Fibroblast of upper back skin (primary cell): ENCODE measurements around the gene DLGAP1.

Source experiments
- DNase-seq: peaks from one replicate; pipeline ENCODE4 v3.0.0-alpha.2; 2013

Gene DLGAP1

GRCh38 chr18:3799515-3799914, 655.6 kb downstream of the DLGAP1 start:
- DNase-seq, result no peak

- no peak for DNase-seq
These were observed 657.1 kb downstream of the DLGAP1 start for GRCh38 chr18:3798032-3798431.

- no peak for DNase-seq
These were observed 658.7 kb downstream of the DLGAP1 start for GRCh38 chr18:3796434-3796833.

GRCh38 chr18:3794537-3795348, 660.4 kb downstream of the DLGAP1 start:
- peak; percentile 98 for DNase-seq

- peak; percentile 61 for DNase-seq
These were observed 661.6 kb downstream of the DLGAP1 start for GRCh38 chr18:3793545-3793944.

GRCh38 chr18:3793111-3793510, 662.0 kb downstream of the DLGAP1 start:
- no peak for DNase-seq

- no peak for DNase-seq
These were observed 662.4 kb downstream of the DLGAP1 start for GRCh38 chr18:3792711-3793110.

- no peak for DNase-seq
These were observed 663.9 kb downstream of the DLGAP1 start for GRCh38 chr18:3791238-3791637.

- peak; percentile 85 for DNase-seq
These were observed 664.4 kb downstream of the DLGAP1 start for GRCh38 chr18:3790703-3791102.

- DNase-seq, result no peak
These were observed 665.6 kb downstream of the DLGAP1 start for GRCh38 chr18:3789525-3789924.

GRCh38 chr18:3784949-3785348, 670.2 kb downstream of the DLGAP1 start:
- DNase-seq, result no peak

- DNase-seq, result peak; percentile 22
These were observed 672.2 kb downstream of the DLGAP1 start for GRCh38 chr18:3782901-3783300.

- no peak for DNase-seq
These were observed 677.4 kb downstream of the DLGAP1 start for GRCh38 chr18:3777719-3778118.

GRCh38 chr18:3777122-3777521, 678.0 kb downstream of the DLGAP1 start:
- DNase-seq, result no peak

- no peak for DNase-seq
These were observed 679.1 kb downstream of the DLGAP1 start for GRCh38 chr18:3775996-3776395.

- no peak for DNase-seq
These were observed 681.8 kb downstream of the DLGAP1 start for GRCh38 chr18:3773303-3773702.

- peak; percentile 92 for DNase-seq
These were observed 683.8 kb downstream of the DLGAP1 start for GRCh38 chr18:3771121-3771971.

GRCh38 chr18:3761266-3761665, 693.8 kb downstream of the DLGAP1 start:
- DNase-seq, result no peak

- no peak for DNase-seq
These were observed 694.4 kb downstream of the DLGAP1 start for GRCh38 chr18:3760741-3761140.

GRCh38 chr18:3759099-3759498, 696.0 kb downstream of the DLGAP1 start:
- no peak for DNase-seq

- DNase-seq, result peak; percentile 11
These were observed 696.6 kb downstream of the DLGAP1 start for GRCh38 chr18:3758531-3758930.

GRCh38 chr18:3757361-3757760, 697.7 kb downstream of the DLGAP1 start:
- no peak for DNase-seq

GRCh38 chr18:3753106-3753505, 702.0 kb downstream of the DLGAP1 start:
- no peak for DNase-seq

GRCh38 chr18:3748086-3748485, 707.0 kb downstream of the DLGAP1 start:
- DNase-seq, result peak; percentile 35
